GM18511 (cell line): ENCODE results near the gene ASB10.

Source experiments
- ATAC-seq: cut with Tn5 transposase; IDR thresholded peaks from one replicate; pipeline ENCODE4 v1.9.1; 2021; ENCODE audit warnings: mild to moderate bottlenecking, moderate library complexity; ENCODE audit not compliant: unreplicated experiment

ASB10 gene

DNA sequence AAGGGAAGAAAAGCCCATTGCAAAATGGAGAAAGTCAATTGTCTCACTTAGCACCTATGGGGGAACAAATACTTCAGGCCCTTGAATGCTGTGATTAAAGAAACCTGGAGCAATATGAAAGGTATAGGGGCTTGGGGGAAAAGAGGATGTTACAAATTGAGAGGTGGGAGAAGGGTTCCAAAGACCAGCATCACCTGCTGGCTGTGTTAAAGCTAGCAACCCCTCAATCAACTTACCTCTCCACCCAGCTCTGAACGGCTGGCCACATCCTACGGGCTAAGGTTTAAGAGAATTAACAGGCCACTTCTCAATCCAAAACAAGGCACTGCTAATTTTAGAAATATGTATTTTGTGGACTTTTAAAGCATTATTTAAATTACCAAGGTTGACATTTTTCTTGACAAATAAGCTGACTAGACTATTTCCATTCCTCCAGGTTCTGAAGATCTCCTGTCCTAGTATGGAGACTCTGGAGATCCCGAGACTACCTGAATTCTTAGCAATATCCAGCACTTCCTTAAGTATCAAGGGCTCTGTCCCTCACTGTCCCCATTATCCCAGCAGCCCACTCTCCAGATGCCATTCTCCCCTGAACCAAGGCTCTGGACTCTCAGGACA is 24.2 kb upstream of the ASB10 start:
- ATAC-seq, result no peak

DNA sequence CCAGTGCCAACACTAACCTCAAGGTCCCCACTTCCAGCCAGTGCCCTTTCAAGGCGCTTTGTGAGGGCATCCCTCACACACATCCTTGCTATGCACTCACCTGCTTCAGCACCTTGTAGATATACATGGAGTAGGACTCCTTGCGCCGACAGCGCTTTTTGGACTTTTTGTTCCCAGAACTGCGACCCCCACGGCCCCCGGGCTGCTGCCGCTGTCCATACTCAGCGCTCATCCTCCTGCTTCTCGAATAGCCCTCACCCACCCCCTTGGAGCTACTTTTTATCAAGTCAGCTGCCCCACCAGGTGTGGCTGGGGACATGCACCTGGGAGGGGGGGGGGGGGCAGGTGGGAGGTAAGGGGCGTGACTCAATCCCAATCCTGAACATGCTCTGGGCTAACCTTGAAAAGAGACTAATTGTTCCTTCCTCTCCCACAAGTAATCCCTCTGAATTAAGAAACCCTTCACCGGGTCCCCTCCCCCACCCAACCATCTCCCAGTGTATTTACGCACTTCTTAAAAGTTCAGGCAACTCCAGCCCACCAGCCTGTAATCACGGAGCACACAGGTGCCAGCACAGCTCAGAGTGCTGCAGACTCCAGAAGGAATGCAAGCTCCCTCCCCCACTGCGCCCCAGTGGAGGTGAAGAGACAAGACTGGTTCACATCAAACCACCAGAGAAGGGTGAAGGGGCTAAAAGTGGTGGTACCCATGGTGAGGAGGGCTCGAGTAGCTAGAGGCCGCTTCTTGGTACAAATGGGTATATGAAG is 23.2 kb upstream of the ASB10 start, which contains the start of gene H2BK1:
Gene H2BK1, minus strand, starts transcription at position 402 of the 768 bp plus-strand sequence. Its CDS starts 170 bp downstream, at position 232.
- no peak for ATAC-seq

DNA sequence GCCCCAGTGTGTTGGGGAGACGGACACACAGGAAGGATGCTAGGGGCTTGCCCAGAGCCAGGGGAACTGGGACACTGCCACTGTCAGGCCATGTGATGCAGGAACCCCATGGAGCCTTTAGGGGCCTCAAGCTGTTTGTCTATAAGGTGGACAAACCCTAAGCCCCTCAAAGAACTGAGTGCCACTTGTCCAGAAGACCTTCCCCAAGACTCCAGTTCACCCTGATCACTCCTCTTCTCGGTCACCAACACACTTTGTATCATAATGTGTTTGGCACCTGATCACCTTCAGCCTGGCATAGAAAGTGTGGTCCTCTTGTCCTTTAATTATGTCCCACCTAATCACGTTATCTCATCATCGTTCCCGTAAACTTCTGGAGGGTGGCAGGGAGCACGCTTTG is 22.5 kb upstream of the ASB10 start:
- ATAC-seq, result no peak

DNA sequence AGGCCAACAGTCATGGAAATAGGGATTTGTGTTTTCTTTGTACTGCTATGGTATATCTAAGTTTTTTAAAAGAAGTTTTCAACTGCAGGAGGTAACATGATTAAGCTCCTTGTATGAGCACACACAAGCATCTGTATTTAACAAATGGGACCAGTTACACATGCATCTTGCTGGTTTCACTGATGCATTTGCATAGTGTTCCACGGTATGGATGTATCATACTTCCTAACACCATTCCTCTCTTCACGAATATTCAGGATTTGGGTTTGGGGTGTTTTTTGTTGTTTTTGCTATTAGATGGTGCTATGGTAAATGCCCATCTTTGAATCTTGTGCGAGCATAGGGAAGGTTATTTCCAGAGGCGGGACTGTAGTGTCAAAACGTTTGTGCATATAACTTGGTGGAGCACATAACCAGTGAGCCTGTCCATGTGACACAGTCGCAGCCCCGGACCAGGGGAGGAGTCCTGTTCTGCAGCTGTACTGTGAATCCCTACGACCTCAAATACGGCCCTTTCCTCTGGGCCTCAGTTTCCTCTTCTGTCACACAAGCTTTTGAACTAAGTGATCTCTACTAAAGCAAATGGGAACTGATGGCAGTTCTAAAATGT is 21.3 kb upstream of the ASB10 start:
- ATAC-seq, result no peak

DNA sequence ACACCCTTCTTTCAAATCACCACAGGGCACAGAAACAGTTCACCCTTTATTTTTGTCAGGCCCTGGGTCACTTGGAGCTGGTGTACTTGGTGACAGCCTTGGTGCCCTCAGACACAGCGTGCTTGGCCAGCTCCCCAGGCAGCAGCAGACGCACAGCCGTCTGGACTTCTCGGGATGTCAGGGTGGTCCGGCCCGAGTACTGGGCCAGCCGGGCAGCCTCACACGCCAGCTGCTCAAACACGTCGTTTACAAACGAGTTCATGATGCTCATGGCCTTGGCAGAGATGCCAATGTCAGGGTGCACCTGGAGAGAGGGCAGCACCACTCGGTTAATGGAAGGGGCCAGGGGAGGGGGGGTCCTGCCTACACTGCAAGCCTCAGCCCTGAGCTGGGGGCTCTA is 20.8 kb upstream of the ASB10 start:
- ATAC-seq, result no peak

DNA sequence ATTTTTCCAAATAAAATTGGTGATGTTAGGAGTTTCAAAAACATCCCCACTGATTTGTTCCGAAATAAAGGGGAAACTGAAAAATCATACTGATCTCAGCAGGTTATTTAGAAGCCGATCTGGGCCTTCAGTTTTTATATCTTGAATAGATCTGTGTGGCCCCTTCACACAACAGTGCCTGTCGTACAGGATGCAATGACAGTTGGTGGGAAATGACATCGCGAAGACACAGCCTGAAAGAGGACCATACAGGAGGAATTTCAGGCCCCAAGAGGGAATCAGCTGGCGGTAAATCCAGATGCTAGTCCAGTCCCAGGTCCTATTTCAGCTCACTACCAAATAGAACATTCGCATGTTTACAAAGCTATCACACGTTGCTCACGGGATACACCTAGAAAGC is 20.3 kb upstream of the ASB10 start:
- ATAC-seq, result no peak

DNA sequence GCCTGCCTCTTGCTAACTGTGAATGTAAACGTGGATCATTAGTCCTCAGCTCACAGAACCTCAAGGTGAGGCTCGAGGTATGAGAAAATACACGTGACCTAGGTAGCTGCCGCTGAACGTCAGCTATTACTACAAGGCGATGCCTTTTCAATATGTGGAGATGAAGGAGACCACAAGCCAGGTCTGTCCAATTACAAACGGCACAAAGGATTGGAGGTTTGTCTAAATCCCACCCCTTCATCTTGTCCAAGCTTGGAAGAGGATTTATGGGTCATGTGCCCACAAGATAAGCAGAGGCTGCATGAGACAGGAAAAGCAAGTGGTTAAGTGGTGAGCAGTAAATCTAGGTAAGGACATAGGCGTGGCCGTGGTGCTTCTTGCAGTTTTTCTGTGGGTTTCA is 19.9 kb upstream of the ASB10 start:
- ATAC-seq, result no peak

DNA sequence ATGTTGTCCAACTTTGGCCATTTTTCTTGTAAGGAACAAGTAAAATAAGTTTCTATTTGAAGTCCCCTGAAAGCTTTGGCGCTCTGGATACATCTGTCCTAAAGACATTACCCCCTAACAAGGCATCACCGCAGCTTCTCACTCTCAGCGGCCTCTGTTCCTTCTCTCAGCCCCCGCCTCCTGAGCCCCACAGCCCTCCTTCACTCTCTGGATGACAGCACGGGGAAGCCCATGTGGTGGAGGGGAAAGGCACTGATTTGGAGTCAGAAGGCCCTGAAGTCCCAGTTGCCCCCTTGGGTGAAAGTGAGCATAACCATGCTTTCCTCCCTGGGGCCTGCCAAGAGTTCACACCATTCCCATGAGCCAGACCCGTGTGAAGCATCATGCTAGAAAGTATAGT is 18.7 kb upstream of the ASB10 start:
- ATAC-seq, result no peak

DNA sequence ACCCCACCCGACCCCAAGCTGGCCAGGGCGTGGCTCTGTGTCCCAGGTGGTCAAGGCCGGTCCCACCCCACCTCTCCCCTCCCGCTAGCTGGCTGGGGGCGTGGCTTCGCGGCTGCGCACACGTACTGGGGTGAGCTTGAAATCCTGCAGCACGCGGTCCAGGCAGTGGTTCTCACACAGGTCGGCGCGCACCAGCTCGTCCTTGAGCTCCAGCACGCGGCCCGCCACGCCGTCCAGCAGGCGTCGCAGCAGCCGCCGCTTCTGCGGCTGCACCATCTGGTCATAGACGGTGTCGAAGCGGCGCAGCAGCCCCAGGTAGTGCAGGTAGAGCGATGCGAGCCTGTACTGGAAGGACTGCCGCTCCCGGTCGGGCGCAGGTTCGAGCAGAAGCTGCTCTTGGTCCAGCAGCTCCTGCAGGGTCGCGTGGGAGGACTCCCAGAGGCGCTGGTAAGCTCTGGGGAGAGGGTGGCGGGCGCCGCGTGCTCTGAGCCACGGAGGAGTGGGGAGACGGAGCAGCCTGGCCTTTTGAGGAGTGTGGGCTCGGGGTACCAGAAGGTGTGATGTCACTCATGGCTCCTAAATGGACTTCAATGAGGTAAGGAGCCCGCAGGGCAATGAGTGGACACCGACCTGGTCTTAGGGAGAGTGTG is 17.5 kb upstream of the ASB10 start:
- ATAC-seq, result no peak

DNA sequence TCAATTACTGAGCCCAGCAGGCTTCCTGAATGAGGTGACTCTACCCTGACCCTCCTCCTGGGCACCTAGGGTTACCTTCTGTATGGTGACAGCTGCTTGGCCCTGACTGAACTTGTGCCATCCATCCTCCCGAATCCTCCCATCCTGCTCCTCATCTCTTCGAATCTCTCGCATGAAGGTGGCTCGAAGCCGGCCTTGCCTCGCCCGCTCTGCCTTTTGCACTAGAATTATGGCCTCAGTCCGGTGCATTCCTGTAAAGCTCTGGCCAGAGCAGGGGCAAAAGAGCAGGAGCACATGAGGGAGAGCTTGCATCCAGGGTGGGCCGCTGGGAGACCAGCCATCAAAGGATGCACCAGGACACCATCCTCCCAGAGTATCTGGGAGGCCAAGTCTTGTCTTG is 15.8 kb upstream of the ASB10 start:
- no peak for ATAC-seq

DNA sequence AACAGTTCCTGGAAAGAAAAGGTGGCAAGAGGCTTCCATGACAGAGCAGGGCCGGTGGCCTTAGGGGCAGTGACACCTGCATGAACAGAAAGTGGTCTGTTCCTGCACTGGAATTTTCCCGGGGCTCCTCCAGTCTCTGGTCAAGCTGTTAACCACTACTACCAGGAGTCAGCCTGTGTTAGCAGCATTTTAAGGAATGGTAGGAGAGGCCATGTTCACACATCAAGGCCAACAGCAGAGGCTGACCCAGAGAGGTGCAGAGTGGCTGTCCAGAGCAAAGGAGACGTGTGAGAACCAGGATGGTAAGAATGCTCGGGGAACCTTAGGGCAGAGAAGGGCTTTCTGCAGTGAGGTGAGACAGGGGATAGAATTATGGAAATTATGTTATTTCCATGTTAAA is 14.7 kb upstream of the ASB10 start:
- ATAC-seq, result no peak

DNA sequence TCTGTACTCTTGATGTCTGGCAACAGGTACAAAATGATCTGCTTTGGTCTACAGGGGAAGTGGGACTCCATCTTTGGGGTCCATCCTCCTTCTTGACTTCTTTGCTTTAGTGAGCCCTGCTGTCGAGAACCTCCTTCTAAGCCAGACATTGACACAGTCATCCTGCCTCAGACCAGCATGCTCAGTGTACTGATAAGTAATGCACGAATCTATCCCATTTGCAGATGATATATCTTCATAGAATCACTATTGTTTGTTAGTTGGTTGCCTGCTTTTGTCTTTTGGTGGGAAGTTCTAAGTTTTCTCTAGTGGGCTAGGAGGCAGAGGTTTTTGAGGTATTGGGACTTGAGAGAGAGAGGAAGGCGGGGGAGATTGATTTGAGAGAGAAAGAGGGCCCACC is 14.3 kb upstream of the ASB10 start:
- no peak for ATAC-seq

DNA sequence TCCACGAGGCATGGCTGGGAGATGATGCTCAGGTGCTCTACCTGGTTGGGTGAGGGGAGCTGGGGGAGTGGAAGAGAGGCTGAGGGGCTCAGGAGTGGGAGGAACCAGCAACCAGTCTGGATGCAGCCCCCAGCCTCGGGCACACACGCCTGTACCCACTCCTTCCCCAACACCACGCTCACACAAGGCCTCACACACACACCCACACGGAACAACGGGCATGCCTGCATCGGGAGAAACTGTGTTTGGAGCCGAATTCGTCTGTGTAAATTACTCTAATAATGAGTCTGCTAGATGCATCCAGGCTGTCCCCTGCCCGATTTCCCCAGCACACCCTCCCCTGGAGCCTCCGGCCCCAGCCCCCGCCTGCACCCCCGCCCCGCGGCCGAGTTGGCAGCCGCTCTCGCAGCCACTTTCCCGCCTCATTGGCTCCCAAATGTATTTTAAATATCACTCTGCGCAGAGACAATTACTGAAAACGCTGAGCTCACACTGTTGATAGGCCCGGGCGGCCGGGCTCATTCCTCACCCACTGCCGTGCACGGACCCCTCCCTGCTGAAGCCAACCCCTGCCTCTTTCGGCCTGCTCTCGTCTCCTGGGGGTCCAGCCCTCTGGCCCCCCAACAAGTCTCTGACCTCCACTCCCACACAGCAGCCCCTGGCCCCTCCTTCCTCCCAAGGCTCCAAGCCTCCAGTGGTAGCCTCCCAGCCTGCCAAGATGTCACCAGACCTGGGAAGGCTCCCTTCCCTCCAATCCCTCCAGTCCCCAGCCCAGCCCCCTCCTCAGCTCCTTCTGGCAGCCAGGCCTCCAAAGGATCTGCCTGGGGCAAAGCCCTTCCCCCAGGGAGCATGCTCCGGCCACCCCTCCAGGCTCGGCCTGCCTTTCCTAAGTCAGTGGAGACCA is 12.1 kb upstream of the ASB10 start:
- ATAC-seq, result no peak

DNA sequence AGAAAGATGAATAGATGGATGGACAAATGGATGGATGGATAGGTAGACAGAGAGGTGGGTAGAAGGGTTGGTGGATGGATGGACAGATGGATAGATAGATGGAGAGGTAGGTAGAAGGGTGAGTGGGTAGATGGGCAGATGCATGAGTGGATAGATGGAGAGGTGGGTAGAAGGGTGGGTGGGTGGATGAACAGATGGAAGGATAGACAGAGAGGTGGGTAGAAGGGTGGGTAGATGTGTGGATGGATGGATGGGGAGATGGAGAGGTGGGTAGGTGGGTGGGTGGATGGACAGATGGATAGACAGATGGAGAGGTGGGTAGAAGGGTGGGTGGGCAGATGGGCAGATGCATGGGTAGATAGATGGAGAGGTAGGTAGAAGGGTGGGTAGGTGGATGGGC is 10.9 kb upstream of the ASB10 start:
- no peak for ATAC-seq

DNA sequence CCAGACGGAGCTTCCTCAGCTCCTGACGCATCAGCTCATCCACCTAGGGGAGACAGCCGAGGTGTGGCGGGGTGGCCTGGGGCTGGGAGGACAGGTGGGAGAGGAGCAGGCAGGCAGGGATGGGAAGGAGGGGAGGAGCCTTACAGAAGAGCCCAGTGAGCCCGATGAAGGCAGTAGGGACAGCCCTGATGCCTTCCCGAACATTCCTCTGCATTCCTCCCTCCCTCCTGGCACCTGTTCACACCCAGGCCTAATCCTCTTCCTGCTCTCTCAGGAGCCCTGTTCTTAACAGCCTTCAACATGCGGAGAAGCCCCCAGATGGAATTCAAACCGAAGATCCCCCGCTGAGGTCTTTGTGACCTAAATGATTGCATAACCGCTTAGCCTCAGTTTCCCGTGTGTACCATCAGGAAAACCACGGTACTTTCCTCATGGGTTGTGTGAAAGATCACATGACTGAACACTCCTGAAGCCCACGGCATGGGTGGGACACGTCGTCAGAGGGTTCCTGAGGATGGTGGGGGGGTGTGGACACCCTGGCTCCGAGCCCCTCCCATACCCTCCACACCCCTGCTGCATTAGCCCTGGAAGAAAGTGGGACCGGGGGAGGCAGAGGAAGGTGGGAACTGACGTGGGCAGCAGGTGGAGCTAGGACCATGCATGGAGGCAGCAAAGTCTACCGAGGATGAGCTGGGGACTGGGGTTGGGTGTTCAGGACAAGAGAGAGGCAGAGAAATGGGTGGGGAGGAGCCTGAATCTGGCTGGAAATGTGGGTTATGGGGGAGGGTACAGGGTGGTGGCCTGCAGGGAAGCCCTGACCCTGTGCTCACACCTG is 8.8 kb upstream of the ASB10 start:
- no peak for ATAC-seq

DNA sequence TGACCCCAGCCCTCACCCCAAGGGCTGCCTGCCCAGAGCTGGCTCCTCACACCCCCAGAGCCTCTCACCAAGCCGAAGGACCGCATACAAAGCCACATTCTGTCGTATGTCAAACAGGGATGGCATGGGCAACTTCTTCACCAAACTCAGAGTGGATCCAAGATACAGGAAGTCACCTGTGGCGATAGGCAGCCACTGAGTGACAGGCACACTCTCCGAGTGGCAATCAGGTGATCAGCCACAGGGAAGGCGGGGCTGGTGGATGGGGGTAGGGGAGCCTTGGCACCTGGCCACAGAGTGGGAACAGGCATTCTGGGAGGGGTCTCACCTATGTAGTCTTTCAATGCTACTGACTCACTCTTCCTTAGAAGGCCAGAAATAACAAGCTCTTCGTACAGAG is 7.1 kb upstream of the ASB10 start:
- ATAC-seq, result no peak

DNA sequence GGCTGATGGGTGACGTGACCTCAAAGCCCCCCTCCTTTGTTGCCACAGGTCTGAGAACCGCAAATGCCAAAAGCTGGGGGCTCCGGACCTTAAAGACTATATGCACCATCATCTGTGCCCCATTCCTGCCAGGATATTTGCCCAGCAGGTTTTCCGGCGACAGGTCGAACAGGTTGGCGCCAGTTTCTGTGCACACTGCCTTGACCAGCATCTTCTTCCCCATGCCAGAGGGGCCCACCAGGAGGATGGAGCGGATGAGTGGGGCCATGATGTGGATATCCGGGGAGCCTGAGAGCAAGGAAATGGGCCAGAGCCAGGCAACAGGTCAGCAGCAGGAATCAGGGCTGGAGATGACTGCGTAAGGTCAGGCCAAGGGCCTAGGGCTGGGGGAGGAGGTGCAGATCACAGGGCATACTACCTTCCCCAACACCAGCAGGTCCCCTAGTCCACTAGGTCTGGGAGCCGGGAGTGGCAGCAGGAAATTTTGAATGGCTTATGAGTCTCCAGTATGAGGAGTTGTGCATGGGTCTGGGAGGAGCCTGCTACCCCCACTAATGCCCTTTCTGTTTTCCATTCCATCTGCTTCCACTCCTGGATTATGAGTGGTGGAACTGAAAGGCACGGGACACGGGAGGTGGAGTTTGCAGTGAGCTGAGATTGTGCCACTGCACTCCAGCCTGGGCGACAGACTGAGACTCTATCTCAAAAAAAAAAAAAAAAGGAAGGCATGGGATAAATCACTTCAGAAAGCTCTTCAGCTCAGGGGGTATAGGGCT is 6.3 kb upstream of the ASB10 start:
- ATAC-seq, result no peak

DNA sequence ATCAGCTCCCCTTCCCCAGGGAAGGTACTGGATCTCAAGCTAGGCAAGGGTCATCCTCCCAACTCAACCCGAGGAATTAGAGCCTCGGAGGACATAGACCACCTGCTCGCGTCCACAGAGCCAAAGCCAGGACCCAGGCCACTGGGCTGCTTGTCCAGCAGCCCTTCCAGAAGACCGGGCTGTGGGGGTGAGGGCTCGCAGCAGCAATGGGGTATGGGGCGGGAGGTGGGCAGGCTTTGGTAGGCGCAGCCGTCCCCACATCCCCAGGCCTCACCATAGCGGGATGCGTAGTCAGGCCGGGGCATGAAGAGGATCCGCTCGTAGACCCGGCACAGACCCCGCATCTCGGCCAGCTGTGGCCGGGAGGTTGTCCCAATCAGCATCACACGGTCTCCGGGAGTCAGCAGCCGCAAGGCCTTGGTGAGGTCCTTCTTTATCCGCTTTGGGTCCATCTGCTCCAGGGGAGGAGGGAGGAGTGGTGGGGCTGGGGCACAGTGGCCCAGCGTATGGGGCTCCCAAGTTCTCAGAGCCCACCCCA is 5.0 kb upstream of the ASB10 start:
- no peak for ATAC-seq

DNA sequence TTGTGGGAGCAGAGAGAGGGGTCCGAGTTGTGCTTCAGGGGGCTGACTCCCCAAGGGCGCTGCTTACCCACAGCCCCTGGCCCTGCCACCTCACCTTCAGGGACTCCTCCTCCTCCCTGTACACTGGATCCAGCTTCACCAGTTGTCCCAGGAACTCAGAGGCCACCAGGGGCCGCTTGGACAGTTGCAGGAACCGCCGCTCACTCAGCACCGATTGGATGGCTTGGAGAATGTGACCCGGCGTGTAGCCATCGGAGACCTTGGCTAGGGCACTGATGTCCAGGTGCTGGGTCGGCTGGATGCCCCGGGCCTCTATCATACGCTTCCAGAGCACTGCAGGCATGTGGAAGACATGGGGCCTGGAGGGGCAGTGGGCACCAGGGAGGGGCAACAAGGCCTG is 4.5 kb upstream of the ASB10 start:
- ATAC-seq, result no peak
